ENCODE measurements around the gene JARID2. TPM values are rescaled to one million over a fixed set of nuclear protein-coding genes. Genes with fewer than 3 reads are reported as not detected.

JARID2 gene
- total and polyA plus RNA-seq, 2 of the 13 experiments (the other 11 are each of a cell fraction or from before 2014, with no cell fraction given) = 7.5 to 10.3 TPM

DNA sequence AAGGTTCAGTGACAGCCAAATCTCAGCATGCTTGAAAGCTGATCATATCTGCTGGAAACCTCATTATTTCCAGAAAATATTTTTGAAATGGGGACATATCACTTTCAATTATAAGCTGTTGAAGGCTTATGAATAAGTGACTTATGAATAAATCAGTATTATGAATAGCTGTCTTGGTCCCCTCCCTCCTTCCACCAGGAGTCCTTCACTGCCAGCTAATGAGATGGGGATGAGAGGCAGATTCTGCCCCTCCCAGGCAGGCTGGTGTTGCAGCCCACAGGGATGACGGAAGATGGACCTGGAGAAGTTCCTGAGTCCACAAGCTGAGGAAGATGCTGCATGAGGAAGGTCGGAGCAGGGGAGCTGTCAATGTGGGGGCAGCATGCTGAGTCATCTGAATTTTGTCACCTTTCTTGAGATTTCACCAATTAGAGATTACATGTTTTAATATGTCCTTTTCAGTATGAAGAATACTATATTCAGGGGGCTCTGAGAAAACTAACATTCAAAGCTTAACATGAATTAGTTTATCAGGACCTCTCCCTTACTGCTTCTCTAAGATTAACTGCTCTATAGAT lies 304.8 kb downstream of the JARID2 start:
- Histone ChIP-seq H3K9ac (ENCODE audit: insufficient read depth, low read depth, low read length) (no peak overlapping the region), H3K27me3 (ENCODE audit: control insufficient read depth in 1 of 2, insufficient read depth in 2 of 2, low read length in 2 of 2) (no peaks in the 10 kb centered on the region), H2AFZ (ENCODE audit: low read length) (no peak overlapping the region), H3K4me2 (ENCODE audit: low read depth, low read length) (no peak overlapping the region), H3K9me3 (ENCODE audit: low read length) (no peaks in the 10 kb centered on the region), H3K4me1 (ENCODE audit: insufficient read depth, low read length) (no peaks in the 10 kb centered on the region), H4K20me1 (ENCODE audit: insufficient read depth, low read length) (no peaks in the 10 kb centered on the region), H3K27ac (ENCODE audit: extremely low read length, insufficient read depth, low read length) (no peak overlapping the region), H3K36me3 (replicated peaks in 1 of 2; ENCODE audit: control insufficient read depth in 1 of 2, insufficient read depth in 2 of 2, low read length in 2 of 2) (no peaks in the 10 kb centered on the region; a peak in 1 of 5 replicates), H3K4me3 (replicated peaks in 1 of 3; ENCODE audit: insufficient read depth in 1 of 3, low read depth in 2 of 3, low read length in 3 of 3) (no peak overlapping the region), H3K79me2 (ENCODE audit: insufficient read depth, low read length) (no peaks in the 10 kb centered on the region)
- 100% methylated on average over 2 of the region's 2 CpGs for WGBS (ENCODE audit: low lambda C conversion rate)
- POLR2A ChIA-PET = no interaction called here
- TF ChIP-seq MAFK (conservative IDR thresholded peaks at IDR 0.05 in 1 of 2, IDR thresholded peaks at IDR 0.05 in 1 of 2; ENCODE audit: low read length in 2 of 2) (peak; percentile 59 to 83; a peak in 3 of 4 replicates), MEIS2 (CRISPR knock-in tag; IDR thresholded peaks at IDR 0.05) (no peak), MAFF (IDR thresholded peaks at IDR 0.05; ENCODE audit: low read depth, low read length) (peak; percentile 65; the same call in 1 of the 2 replicates), STAT5B (CRISPR knock-in tag; IDR thresholded peaks at IDR 0.05) (no peak)
- TF ChIP-seq, protein P1, sequence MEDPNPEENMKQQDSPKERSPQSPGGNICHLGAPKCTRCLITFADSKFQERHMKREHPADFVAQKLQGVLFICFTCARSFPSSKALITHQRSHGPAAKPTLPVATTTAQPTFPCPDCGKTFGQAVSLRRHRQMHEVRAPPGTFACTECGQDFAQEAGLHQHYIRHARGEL (CRISPR knock-in tag; IDR thresholded peaks at IDR 0.05) = no peak
- CTCF ChIA-PET (ENCODE audit: low intra/inter-chr PET ratio, low total read pairs) = no interaction called here
- DNase-seq (ENCODE audit: low spot score) (no peak), ATAC-seq (no peak), FAIRE-seq (no peak)
- BruUV-seq (replicated peaks) = no TSS peak
- intact Hi-C loops (cut with micrococcal nuclease; ENCODE audit: unreplicated experiment) (no loop called here), in situ Hi-C loops (cut with HindIII; ENCODE audit: extremely low pct_ligation_motif_present, low pct_unique_long_range_greater_than_20kb) (no loop called here)

DNA sequence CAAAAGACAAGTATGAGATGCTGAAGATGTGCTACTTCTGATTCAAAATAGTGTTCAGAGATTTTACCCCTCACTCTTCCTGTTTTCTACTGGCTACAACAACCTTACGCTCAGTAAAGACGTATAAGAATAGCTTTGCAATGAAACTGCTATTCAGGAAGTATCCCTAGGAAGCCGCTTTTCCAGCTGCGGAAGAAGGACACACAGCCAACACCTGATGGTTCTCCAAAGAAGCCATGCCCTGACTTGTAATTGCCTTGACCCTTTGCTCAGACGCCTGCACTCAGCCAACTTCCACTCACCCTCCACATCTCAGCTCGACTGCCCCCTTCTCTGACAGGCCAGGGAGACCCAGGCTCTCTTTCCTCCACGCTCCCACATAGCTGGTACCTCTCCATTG lies 305.4 kb downstream of the JARID2 start:
- in situ Hi-C loops (cut with HindIII; ENCODE audit: extremely low pct_ligation_motif_present, low pct_unique_long_range_greater_than_20kb) (no loop called here), intact Hi-C loops (cut with micrococcal nuclease; ENCODE audit: unreplicated experiment) (no loop called here)
- DNase-seq (ENCODE audit: low spot score) = no peak
- Histone ChIP-seq H3K79me2 (ENCODE audit: insufficient read depth, low read length) (no peaks in the 10 kb centered on the region), H2AFZ (ENCODE audit: low read length) (no peak overlapping the region), H3K27me3 (ENCODE audit: control insufficient read depth in 1 of 2, insufficient read depth in 2 of 2, low read length in 2 of 2) (no peaks in the 10 kb centered on the region), H3K27ac (ENCODE audit: extremely low read length, insufficient read depth, low read length) (no peak overlapping the region), H3K9ac (ENCODE audit: insufficient read depth, low read depth, low read length) (no peak overlapping the region), H3K4me1 (ENCODE audit: insufficient read depth, low read length) (no peaks in the 10 kb centered on the region), H3K4me3 (replicated peaks in 1 of 3; ENCODE audit: insufficient read depth in 1 of 3, low read depth in 2 of 3, low read length in 3 of 3) (no peak overlapping the region), H3K4me2 (ENCODE audit: low read depth, low read length) (no peak overlapping the region), H3K9me3 (ENCODE audit: low read length) (no peaks in the 10 kb centered on the region), H4K20me1 (ENCODE audit: insufficient read depth, low read length) (no peaks in the 10 kb centered on the region), H3K36me3 (replicated peaks in 1 of 2; ENCODE audit: control insufficient read depth in 1 of 2, insufficient read depth in 2 of 2, low read length in 2 of 2) (no peaks in the 10 kb centered on the region; a peak in 1 of 5 replicates)
- ATAC-seq = no peak
- BruUV-seq (replicated peaks) = no TSS peak
- no peak for FAIRE-seq
- CTCF ChIA-PET (ENCODE audit: low intra/inter-chr PET ratio, low total read pairs) = no interaction called here
- WGBS (ENCODE audit: low lambda C conversion rate) = 93% methylated on average over 7 of the region's 7 CpGs
- POLR2A ChIA-PET = no interaction called here
- no peak for TF ChIP-seq ZNF839 (CRISPR knock-in tag; IDR thresholded peaks at IDR 0.05; ENCODE audit: borderline replicate concordance)
- no peak for TF ChIP-seq ZC3H13 (CRISPR knock-in tag; IDR thresholded peaks at IDR 0.05)
- TF ChIP-seq ZNF251 (CRISPR knock-in tag; IDR thresholded peaks at IDR 0.05) = no peak
- no peak for TF ChIP-seq TBX3 (IDR thresholded peaks at IDR 0.05; ENCODE audit: borderline replicate concordance)
- TF ChIP-seq, protein P2, sequence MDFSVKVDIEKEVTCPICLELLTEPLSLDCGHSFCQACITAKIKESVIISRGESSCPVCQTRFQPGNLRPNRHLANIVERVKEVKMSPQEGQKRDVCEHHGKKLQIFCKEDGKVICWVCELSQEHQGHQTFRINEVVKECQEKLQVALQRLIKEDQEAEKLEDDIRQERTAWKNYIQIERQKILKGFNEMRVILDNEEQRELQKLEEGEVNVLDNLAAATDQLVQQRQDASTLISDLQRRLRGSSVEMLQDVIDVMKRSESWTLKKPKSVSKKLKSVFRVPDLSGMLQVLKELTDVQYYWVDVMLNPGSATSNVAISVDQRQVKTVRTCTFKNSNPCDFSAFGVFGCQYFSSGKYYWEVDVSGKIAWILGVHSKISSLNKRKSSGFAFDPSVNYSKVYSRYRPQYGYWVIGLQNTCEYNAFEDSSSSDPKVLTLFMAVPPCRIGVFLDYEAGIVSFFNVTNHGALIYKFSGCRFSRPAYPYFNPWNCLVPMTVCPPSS (IDR thresholded peaks at IDR 0.05) = no peak
- TF ChIP-seq, protein P3, sequence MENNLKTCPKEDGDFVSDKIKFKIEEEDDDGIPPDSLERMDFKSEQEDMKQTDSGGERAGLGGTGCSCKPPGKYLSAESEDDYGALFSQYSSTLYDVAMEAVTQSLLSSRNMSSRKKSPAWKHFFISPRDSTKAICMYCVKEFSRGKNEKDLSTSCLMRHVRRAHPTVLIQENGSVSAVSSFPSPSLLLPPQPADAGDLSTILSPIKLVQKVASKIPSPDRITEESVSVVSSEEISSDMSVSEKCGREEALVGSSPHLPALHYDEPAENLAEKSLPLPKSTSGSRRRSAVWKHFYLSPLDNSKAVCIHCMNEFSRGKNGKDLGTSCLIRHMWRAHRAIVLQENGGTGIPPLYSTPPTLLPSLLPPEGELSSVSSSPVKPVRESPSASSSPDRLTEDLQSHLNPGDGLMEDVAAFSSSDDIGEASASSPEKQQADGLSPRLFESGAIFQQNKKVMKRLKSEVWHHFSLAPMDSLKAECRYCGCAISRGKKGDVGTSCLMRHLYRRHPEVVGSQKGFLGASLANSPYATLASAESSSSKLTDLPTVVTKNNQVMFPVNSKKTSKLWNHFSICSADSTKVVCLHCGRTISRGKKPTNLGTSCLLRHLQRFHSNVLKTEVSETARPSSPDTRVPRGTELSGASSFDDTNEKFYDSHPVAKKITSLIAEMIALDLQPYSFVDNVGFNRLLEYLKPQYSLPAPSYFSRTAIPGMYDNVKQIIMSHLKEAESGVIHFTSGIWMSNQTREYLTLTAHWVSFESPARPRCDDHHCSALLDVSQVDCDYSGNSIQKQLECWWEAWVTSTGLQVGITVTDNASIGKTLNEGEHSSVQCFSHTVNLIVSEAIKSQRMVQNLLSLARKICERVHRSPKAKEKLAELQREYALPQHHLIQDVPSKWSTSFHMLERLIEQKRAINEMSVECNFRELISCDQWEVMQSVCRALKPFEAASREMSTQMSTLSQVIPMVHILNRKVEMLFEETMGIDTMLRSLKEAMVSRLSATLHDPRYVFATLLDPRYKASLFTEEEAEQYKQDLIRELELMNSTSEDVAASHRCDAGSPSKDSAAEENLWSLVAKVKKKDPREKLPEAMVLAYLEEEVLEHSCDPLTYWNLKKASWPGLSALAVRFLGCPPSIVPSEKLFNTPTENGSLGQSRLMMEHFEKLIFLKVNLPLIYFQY (CRISPR knock-in tag; IDR thresholded peaks at IDR 0.05; ENCODE audit: borderline replicate concordance) = no peak
- TF ChIP-seq, protein P4, sequence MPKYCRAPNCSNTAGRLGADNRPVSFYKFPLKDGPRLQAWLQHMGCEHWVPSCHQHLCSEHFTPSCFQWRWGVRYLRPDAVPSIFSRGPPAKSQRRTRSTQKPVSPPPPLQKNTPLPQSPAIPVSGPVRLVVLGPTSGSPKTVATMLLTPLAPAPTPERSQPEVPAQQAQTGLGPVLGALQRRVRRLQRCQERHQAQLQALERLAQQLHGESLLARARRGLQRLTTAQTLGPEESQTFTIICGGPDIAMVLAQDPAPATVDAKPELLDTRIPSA (CRISPR knock-in tag; IDR thresholded peaks at IDR 0.05; ENCODE audit: borderline replicate concordance) = no peak
- no peak for TF ChIP-seq KDM5A (IDR thresholded peaks at IDR 0.05; ENCODE audit: borderline replicate concordance, low read length)

Measured in HepG2 (cell line).